CD4-positive, alpha-beta T cell treated with Interleukin-12 subunit alpha and Interleukin-12 subunit beta, for 1 hour (primary cell): ENCODE results near the gene TIMM17B.

Experiments
- DNase-seq: peaks from one replicate; pipeline ENCODE4 v3.0.0-alpha.2; 2020

The TIMM17B gene

DNA sequence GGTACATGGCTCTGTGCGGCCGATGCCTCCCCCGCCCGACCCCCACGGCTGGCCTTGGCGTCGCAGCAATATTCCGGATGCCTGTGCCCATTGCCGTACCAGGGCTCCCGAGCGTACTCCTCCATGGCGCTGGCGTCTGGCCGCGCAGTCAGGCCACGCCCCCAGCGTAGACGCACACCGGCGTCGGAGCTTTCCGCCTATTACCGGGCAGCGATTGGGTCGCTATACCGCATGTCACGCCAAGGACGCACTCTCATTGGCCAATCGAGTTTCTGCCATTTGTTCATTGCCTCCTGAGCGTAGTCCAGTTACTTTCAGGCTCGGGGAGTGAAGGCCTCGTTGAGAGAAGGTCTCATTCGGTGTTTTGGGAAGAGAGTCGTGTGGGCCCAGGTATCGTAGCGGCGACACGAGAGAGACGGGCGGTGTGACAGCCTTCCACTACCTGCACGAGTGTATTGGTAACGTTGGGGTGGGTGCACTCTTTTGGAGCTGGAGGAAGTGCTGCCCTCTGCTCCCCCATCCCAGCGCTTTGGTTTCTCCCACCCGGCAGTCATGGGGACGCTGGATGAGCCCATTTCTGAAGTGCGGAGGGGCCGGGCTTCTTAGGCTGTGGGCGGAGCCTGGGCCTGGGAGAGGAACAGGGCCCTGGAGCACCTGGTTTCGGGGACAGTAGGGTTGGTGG, at the start of gene TIMM17B, which contains the start of gene PQBP1:
Gene TIMM17B (minus strand): TSS at position 144 of the 682 bp plus-strand sequence. CDS start 19 bp downstream, at position 125.
Gene PQBP1 (plus strand): TSS at position 306 of the 682 bp plus-strand sequence. CDS start 580 bp downstream, outside the sequence.
- peak; percentile 92 for DNase-seq

GRCh38 chrX:48945517-48946348, 48.2 kb upstream of the TIMM17B start:
- peak; percentile 63 for DNase-seq

- no peak for DNase-seq
These were observed 45.3 kb upstream of the TIMM17B start for GRCh38 chrX:48942895-48943294.

DNA sequence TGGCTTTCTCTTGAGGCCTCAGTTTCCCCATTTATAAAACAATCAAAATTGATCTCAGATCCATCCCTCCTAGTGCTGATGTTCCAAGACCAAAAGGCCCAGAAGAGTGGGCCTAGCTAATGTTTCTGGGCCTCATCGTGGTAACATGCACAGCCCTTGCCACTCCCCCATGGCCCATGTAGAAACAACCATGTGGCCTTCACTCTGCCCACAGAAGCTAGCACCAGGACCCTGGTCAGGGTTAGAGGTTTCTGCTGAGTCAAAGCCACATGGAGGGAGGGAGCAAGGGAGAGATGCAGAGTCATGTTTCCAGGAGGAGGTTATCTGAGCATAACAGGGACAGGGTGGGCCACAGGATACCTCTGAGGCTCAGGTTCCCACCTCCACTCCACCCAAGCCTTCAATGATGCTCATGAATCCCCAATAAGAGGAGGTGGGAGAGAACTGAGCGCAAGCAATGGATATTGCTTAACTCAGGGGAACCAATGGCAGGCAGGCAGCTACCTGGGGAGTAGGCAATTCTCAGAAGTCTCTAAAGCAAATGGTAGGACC, 42.9 kb upstream of the TIMM17B start:
- no peak for DNase-seq

DNA sequence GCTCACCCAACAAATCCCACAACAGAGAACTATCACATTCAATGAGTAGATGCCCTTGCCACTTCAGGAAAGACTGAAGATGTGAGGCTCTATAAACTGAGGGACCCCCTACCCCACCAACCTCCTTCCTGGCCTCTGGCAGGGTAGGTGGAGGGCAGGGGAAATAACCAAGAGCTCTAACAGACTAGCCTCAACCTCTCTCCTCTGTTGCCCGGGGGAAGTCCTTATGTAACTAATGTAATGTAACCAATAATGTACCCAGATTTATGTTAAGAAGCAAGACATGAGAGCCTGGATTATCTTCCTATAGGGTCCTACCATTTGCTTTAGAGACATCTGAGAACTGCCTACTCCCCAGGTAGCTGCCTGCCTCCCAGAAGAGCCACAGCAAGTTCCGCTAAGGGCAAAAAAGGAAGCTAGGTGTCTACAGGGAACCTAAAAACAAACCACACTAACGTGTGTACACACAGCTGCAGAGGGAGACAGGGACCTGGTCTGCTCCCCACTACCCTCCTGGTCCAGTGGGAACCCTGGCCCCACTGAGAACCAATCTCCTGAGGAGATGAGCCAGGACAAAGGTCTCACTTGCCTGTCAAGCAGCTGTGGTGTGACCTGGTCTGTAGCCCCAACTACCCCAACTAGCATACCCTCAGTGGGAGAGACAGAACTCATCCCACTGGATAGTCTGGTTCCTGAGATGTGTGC, 42.1 kb upstream of the TIMM17B start:
- DNase-seq = peak; percentile 54

GRCh38 chrX:48938721-48939425, 41.3 kb upstream of the TIMM17B start:
- peak; percentile 86 for DNase-seq

- DNase-seq = peak; percentile 91
These were observed 39.7 kb upstream of the TIMM17B start for GRCh38 chrX:48937054-48937907.

DNA sequence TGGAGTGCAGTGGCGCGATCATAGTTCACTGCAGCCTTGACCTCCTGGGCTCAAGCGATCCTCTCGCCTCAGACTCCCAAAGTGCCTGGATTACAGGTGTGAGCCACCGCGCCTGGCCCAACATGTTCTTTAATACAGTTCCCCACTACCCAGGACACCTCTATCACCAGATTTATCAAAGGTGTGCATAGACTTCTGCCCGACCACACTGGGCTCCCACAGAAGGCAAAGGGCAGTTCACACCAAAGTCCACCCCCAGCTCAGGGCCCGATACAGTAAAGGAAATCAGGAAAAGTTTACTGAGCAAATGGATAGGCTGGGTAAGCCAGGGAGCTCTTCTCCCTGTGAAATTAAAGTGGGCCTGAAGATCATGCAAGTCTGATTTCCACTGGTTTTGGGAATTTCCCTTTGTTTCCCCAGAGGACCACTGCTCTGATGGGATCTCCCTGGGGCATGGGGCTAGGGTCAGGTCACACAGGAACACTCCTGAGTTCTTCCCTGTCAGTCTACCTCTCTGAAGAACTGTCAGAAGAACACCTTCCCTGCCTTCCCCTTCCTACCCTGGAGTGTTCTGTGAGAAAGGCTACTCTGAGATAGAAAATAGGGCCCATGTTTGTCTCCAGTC, 39.0 kb upstream of the TIMM17B start:
- no peak for DNase-seq

GRCh38 chrX:48935301-48935670, 37.7 kb upstream of the TIMM17B start:
- no peak for DNase-seq

- peak; percentile 77 for DNase-seq
These were observed 37.2 kb upstream of the TIMM17B start for GRCh38 chrX:48934581-48935300.

GRCh38 chrX:48933757-48934156, 36.2 kb upstream of the TIMM17B start:
- no peak for DNase-seq

- no peak for DNase-seq
These were observed 30.3 kb upstream of the TIMM17B start for GRCh38 chrX:48927736-48928382.

DNA sequence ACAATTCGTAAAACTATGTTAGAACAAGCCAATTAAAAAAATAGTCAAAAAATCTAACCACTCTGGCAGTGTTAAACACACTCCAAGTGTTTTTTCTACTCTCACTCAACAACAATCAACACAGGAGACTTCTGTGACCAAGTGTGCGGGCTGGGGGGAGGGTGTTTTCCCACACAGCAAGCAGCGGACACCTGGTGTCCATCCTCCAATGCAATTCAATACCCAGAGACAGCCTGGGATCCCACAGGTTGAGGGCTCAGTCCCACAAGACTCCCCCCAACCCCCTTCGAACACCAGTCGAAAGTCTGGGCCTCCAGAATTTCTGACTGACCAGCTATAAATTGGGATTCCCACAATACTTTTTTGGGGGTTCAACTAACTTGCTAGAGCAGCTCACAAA, 29.6 kb upstream of the TIMM17B start:
- no peak for DNase-seq

GRCh38 chrX:48924270-48924669, 26.7 kb upstream of the TIMM17B start:
- DNase-seq = no peak

- DNase-seq = no peak
These were observed 26.2 kb upstream of the TIMM17B start for GRCh38 chrX:48923771-48924170.

- no peak for DNase-seq
These were observed 23.1 kb upstream of the TIMM17B start for GRCh38 chrX:48920718-48921104.

DNA sequence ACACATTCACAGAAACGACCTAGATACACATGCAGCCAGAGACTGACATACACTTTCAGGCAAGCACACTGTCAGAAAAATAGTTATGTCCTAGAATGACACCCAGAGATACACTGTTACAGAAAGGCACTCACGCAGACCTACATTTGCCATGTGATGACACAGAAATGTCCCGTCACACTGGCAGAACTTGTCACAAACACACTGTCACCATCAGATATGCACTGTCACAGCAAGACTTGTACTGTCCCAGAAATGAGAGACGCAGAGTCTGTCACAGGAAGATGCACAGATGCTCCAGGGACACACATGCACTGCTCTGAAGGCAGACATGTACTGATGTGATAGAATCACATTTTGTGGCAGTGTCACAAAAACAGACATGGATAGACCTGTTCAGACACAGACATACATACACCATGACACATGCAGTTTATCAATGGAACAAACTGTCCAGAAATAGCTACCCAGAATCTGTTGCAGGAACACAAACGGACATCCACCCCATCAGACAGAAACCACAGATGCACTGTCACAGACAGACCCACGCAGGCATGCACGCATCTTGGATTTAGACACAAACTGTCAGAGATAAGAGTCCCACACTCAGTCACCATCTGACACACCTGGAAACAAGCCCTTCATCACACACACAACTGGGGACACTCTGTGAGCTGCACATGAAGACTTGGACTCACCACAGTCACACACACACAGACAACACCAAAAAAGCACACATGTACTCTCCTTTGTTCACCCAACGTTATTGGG, 22.6 kb upstream of the TIMM17B start:
- peak; percentile 51 for DNase-seq

DNA sequence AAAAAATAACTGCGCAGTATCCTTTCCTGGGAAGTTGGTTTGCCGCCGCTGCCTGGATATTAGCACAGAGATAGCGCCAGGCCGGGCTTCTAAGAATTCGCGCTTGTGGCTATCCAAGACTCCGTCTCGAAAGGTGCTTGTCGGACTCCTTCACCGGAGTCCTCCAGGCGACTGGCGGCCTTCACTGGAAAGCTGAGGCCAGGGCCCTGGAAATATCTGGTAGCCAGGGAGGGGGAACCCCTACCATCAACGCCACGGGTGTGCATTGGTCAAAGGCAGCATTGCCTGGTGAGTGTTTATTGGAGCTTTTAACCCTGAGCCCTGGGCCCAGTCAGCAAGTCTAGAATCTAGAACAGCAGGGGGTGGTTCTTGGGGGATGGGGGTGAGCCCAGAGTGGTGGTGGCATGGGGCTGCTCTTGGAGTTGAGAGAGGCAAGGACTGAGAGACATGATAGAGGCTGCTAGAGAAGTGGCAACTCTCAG, 21.8 kb upstream of the TIMM17B start:
- DNase-seq = peak; percentile 56
